ENCODE data around the gene FTCD.

Gene FTCD

GRCh38 chr21:46121286-46122221 is 33.8 kb downstream of the FTCD start:
- Histone ChIP-seq H3K27me3 (ENCODE audit: control insufficient read depth in 5 of 5, insufficient read depth in 4 of 5, low read length in 5 of 5) (no peaks in the 10 kb centered on the region), H3K4me3 (ENCODE audit: low read depth in 1 of 5, low read length in 5 of 5) (no peak overlapping the region), H3K9ac (ENCODE audit: low read length in 5 of 5) (no peak overlapping the region), H3K27ac (ENCODE audit: low read depth, low read length) (no peak overlapping the region), H3K9me3 (ENCODE audit: control insufficient read depth in 5 of 5, low read length in 5 of 5) (no peaks in the 10 kb centered on the region), H3K36me3 (ENCODE audit: control insufficient read depth in 5 of 5, insufficient read depth in 5 of 5, low read length in 5 of 5) (peaks cover 0 to 92% (median 82%) of the 10 kb centered on the region in 5 donors), H3K4me1 (ENCODE audit: control insufficient read depth in 5 of 5, insufficient read depth in 5 of 5, low read length in 5 of 5) (no peaks in the 10 kb centered on the region)

- Histone ChIP-seq H3K27me3 (ENCODE audit: control insufficient read depth in 5 of 5, insufficient read depth in 4 of 5, low read length in 5 of 5) (no peaks in the 10 kb centered on the region), H3K9me3 (ENCODE audit: control insufficient read depth in 5 of 5, low read length in 5 of 5) (no peaks in the 10 kb centered on the region), H3K9ac (ENCODE audit: low read length in 5 of 5) (no peak overlapping the region), H3K4me1 (ENCODE audit: control insufficient read depth in 5 of 5, insufficient read depth in 5 of 5, low read length in 5 of 5) (no peaks in the 10 kb centered on the region), H3K27ac (ENCODE audit: low read depth, low read length) (no peak overlapping the region), H3K4me3 (ENCODE audit: low read depth in 1 of 5, low read length in 5 of 5) (no peak overlapping the region), H3K36me3 (ENCODE audit: control insufficient read depth in 5 of 5, insufficient read depth in 5 of 5, low read length in 5 of 5) (peaks cover 0 to 92% (median 82%) of the 10 kb centered on the region in 5 donors)
Measured at GRCh38 chr21:46120301-46121285, 34.8 kb downstream of the FTCD start.

DNA sequence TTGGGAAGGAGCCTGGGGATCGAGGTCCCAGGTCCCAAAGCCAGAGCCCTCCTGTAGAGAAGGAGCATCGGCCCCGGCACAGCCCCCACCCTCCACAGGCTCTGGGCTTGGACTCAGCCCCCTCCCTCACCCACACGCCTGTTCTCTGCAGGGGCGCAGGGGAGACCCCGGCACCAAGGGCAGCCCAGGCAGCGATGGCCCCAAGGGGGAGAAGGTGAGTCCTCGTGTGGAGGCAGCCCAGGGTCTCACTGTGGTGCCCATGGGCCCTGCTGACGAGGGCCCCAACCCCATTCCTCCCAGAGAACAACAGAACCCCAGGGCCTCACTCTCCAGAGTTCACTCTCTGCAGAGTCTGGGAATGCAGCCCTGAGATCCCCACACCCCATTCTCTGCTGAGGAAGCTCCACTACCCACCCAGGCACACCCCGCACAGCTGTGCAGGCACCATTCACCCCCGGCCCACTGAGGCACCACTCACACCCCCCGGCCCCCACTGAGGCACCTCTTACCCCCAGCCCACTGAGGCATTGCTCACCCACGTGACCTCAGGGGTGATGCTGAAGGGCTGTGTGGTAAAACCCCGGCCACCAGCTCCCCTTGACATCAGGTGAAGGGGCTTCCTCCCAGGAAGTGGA is 35.6 kb downstream of the FTCD start:
- H3K9ac ChIP-seq (ENCODE audit: low read length in 5 of 5), result no peak overlapping the region
- H3K9me3 ChIP-seq (ENCODE audit: control insufficient read depth in 5 of 5, low read length in 5 of 5), result peaks cover 0 to 7% (median 3%) of the 10 kb centered on the region in 5 donors
- peaks cover under 1 to 92% (median 83%) of the 10 kb centered on the region in 5 donors for H3K36me3 ChIP-seq (ENCODE audit: control insufficient read depth in 5 of 5, insufficient read depth in 5 of 5, low read length in 5 of 5)
- H3K27ac ChIP-seq (ENCODE audit: low read depth, low read length), result no peak overlapping the region
- no peak overlapping the region for H3K4me3 ChIP-seq (ENCODE audit: low read depth in 1 of 5, low read length in 5 of 5)
- H3K4me1 ChIP-seq (ENCODE audit: control insufficient read depth in 5 of 5, insufficient read depth in 5 of 5, low read length in 5 of 5), result no peaks in the 10 kb centered on the region
- no peaks in the 10 kb centered on the region for H3K27me3 ChIP-seq (ENCODE audit: control insufficient read depth in 5 of 5, insufficient read depth in 4 of 5, low read length in 5 of 5)

DNA sequence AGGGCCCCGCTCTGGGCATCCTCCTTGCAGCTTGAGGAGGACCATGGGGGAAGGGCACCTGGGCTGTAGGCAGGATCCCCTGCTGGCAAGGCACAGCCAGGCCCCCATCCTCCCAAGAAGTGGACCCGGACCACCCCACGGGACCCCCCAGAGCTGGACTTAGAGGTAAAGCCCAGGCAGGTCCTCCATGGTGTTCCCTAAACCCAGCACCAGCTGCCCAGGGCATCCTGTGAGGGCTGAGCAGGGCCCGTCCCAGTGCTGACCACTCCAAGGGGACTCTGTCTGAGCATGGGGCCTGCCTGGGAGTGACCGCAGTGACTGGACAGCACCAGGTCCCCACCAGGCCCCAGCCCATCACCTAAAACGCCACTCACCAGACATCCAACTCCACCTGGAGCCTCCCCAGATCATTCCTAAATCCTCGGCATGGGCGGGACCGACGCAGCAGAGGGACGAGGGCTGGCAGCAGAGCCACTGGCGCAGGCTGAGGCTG is 36.2 kb downstream of the FTCD start:
- Histone ChIP-seq H3K4me1 (ENCODE audit: control insufficient read depth in 5 of 5, insufficient read depth in 5 of 5, low read length in 5 of 5) (no peaks in the 10 kb centered on the region), H3K27me3 (ENCODE audit: control insufficient read depth in 5 of 5, insufficient read depth in 4 of 5, low read length in 5 of 5) (no peaks in the 10 kb centered on the region), H3K4me3 (ENCODE audit: low read depth in 1 of 5, low read length in 5 of 5) (no peak overlapping the region), H3K9me3 (ENCODE audit: control insufficient read depth in 5 of 5, low read length in 5 of 5) (peaks cover 0 to 9% (median 4%) of the 10 kb centered on the region in 5 donors), H3K9ac (ENCODE audit: low read length in 5 of 5) (no peak overlapping the region), H3K27ac (ENCODE audit: low read depth, low read length) (no peak overlapping the region), H3K36me3 (ENCODE audit: control insufficient read depth in 5 of 5, insufficient read depth in 5 of 5, low read length in 5 of 5) (peaks cover 5 to 89% (median 81%) of the 10 kb centered on the region in 5 donors)

DNA sequence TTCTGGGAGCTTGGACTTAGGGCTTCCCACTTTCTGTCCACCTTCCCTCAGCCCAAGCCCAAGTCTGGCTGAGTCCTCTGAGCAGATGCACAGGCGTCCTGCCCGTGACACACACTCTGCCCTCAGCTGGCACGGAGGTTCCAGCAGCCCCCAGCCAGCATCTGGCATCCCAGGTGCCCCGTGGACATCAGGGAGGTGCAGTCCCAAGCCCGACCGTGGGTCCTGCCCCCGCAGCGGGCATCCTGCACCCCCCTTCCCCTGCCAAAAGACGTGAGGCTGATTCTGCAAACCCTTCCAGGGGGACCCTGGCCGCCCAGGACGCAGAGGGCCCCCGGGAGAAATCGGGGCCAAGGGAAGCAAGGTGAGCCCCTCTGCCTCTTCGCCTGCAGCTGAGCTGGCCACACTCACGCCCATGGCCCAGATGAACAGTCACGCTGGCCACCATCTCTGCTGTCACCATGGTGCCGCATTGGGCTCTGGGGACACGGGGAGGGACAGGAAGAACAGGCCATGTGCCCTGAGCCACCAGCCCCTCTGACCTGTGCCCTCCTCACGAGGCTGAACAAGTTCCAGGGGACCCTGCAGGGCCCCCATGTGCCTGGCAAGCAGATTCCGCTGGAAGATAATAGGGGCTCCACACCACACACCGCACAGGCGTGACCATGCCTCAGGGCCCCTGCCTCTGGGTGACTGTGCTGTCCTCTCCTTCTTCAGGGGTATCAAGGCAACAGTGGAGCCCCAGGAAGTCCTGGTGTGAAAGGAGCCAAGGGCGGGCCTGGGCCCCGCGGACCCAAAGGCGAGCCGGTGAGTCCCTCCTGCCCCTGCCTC is 36.8 kb downstream of the FTCD start:
- no peaks in the 10 kb centered on the region for H3K27me3 ChIP-seq (ENCODE audit: control insufficient read depth in 5 of 5, insufficient read depth in 4 of 5, low read length in 5 of 5)
- no peak overlapping the region for H3K4me3 ChIP-seq (ENCODE audit: low read depth in 1 of 5, low read length in 5 of 5)
- H3K9me3 ChIP-seq (ENCODE audit: control insufficient read depth in 5 of 5, low read length in 5 of 5), result peaks cover 0 to 9% (median 4%) of the 10 kb centered on the region in 5 donors
- H3K27ac ChIP-seq (ENCODE audit: low read depth, low read length), result no peak overlapping the region
- no peaks in the 10 kb centered on the region for H3K4me1 ChIP-seq (ENCODE audit: control insufficient read depth in 5 of 5, insufficient read depth in 5 of 5, low read length in 5 of 5)
- peaks cover 5 to 94% (median 83%) of the 10 kb centered on the region in 5 donors for H3K36me3 ChIP-seq (ENCODE audit: control insufficient read depth in 5 of 5, insufficient read depth in 5 of 5, low read length in 5 of 5)
- no peak overlapping the region for H3K9ac ChIP-seq (ENCODE audit: low read length in 5 of 5)

DNA sequence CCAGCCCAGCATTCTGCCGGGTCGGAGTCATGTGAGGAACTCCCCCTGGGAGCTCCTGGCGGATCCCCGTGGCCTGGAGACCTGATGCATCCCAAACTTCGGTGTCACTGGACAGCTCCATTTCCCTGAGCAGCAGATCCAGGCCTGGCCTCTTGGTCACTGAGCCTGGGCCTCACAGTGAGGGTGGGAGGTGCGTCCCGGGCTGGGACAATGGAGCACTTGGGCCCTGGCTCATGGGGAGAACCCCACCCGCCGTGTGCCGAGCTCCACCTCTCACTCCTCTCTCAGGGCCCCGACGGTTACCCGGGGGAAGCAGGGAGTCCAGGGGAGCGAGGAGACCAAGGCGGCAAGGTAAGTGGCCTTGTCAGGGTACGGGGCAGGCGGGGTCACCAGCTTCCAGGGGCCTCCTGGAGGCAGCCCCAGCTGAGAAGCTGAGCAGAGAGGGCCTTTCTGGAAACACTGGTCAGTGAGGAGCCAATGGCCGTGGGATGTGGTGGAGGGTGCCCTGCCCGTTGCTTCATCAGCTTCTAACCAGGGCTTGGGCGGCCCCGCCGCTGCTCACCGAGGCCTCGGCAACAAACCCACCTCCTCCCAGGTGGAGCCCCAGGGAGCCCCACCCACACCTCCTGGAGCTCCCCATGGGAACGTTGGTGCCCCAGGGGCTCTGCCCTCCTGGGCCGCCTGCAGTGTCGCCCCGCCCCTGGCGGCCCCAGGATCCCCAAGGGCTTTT is 37.6 kb downstream of the FTCD start:
- Histone ChIP-seq H3K9me3 (ENCODE audit: control insufficient read depth in 5 of 5, low read length in 5 of 5) (peaks cover 0 to 9% (median 4%) of the 10 kb centered on the region in 5 donors), H3K36me3 (ENCODE audit: control insufficient read depth in 5 of 5, insufficient read depth in 5 of 5, low read length in 5 of 5) (peaks cover 5 to 94% (median 85%) of the 10 kb centered on the region in 5 donors), H3K4me1 (ENCODE audit: control insufficient read depth in 5 of 5, insufficient read depth in 5 of 5, low read length in 5 of 5) (no peaks in the 10 kb centered on the region), H3K27ac (ENCODE audit: low read depth, low read length) (no peak overlapping the region), H3K27me3 (ENCODE audit: control insufficient read depth in 5 of 5, insufficient read depth in 4 of 5, low read length in 5 of 5) (no peaks in the 10 kb centered on the region), H3K9ac (ENCODE audit: low read length in 5 of 5) (no peak overlapping the region), H3K4me3 (ENCODE audit: low read depth in 1 of 5, low read length in 5 of 5) (no peak overlapping the region)

- no peak overlapping the region for H3K9ac ChIP-seq (ENCODE audit: low read length in 5 of 5)
- no peaks in the 10 kb centered on the region for H3K27me3 ChIP-seq (ENCODE audit: control insufficient read depth in 5 of 5, insufficient read depth in 4 of 5, low read length in 5 of 5)
- peaks cover 0 to 9% (median 4%) of the 10 kb centered on the region in 5 donors for H3K9me3 ChIP-seq (ENCODE audit: control insufficient read depth in 5 of 5, low read length in 5 of 5)
- no peak overlapping the region for H3K4me3 ChIP-seq (ENCODE audit: low read depth in 1 of 5, low read length in 5 of 5)
- H3K4me1 ChIP-seq (ENCODE audit: control insufficient read depth in 5 of 5, insufficient read depth in 5 of 5, low read length in 5 of 5), result no peaks in the 10 kb centered on the region
- H3K36me3 ChIP-seq (ENCODE audit: control insufficient read depth in 5 of 5, insufficient read depth in 5 of 5, low read length in 5 of 5), result peaks cover 5 to 94% (median 86%) of the 10 kb centered on the region in 5 donors
- H3K27ac ChIP-seq (ENCODE audit: low read depth, low read length), result no peak overlapping the region
Measured at GRCh38 chr21:46116776-46117585, 38.4 kb downstream of the FTCD start.

DNA sequence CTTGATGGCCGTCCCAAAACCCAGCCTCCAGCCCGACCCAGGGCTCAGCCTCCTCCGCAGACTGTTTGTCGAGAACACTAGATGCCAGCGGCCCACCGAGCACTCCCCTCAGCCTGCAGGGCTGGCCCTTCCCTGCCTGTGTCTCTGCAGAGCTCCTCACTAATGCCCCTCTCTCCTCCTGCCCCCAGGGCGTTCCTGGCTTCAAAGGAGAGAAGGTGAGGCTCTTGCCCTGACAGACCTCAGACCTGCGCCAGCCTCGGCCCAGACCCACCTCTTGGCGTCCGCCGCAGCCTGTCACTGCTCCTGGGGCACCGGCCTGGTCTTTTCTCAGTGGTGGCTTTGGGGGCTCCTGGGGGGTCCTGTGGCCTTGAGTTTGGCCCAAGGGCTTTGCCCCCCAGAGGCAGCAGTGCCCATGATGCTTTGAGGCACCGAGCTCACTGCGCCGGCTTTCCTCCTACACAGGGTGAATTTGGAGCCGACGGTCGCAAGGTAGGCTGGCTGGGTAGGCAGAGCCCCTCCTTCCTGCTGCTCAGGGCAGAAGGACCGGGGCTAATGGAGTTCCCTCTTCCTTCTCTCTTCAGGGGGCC is 39.1 kb downstream of the FTCD start:
- peaks cover 5 to 90% (median 81%) of the 10 kb centered on the region in 5 donors for H3K36me3 ChIP-seq (ENCODE audit: control insufficient read depth in 5 of 5, insufficient read depth in 5 of 5, low read length in 5 of 5)

More for the DNA sequence above, 39.1 kb downstream of the FTCD start:
- Histone ChIP-seq H3K4me1 (ENCODE audit: control insufficient read depth in 5 of 5, insufficient read depth in 5 of 5, low read length in 5 of 5) (no peaks in the 10 kb centered on the region), H3K9ac (ENCODE audit: low read length in 5 of 5) (no peak overlapping the region), H3K9me3 (ENCODE audit: control insufficient read depth in 5 of 5, low read length in 5 of 5) (peaks cover 0 to 9% (median 4%) of the 10 kb centered on the region in 5 donors), H3K27me3 (ENCODE audit: control insufficient read depth in 5 of 5, insufficient read depth in 4 of 5, low read length in 5 of 5) (no peaks in the 10 kb centered on the region), H3K4me3 (ENCODE audit: low read depth in 1 of 5, low read length in 5 of 5) (no peak overlapping the region), H3K27ac (ENCODE audit: low read depth, low read length) (no peak overlapping the region)
